GM12878 (cell line): ENCODE measurements around the gene STPG1. TPM values are rescaled to one million over a fixed set of nuclear protein-coding genes. Genes with fewer than 3 reads are reported as not detected.

ENCODE experiments used
- ATAC-seq: fragments of 200-7000 bp; cut with Tn5 transposase; 3 replicates; pipeline ENCODE4 v1.9.1; 2020; ENCODE audit warnings: mild to moderate bottlenecking, moderate library complexity
- BruUV-seq: library from RNA; stranded (reverse); fragments of 400-500 nt; replicated peaks from 2 replicates; lab custom pipeline; 2021; lab: Mats Ljungman, UMichigan
- CTCF ChIA-PET: fragments of 300-600 bp; sonication (Branson Sonifier 250); formaldehyde crosslinking; extraction: SDS; loops from one replicate; lab custom pipeline; 2021; ENCODE audit warnings: inconsistent platforms; lab: Yijun Ruan, JAX
- POLR2A ChIA-PET: fragments of 350-600 bp; formaldehyde crosslinking; extraction: SDS; loops from one replicate; lab custom pipeline; 2021; ENCODE audit warnings: inconsistent platforms; lab: Charles Lee
- RAD21 ChIA-PET: fragments of 300-600 bp; sonication (Branson Sonifier 250); formaldehyde crosslinking; loops from one replicate; lab custom pipeline; 2023; ENCODE audit warnings: antibody characterized with exemption; ENCODE audit not compliant: unreplicated experiment; lab: Charles Lee
- SMC1A ChIA-PET: fragments of 300-600 bp; sonication (Branson Sonifier 250); formaldehyde crosslinking; loops from one replicate; lab custom pipeline; 2023; ENCODE audit not compliant: unreplicated experiment, uncharacterized antibody; lab: Charles Lee
- DNase-seq: peaks from one replicate; pipeline ENCODE4 v3.0.0-alpha.2; 2011; ENCODE audit warnings: low read depth, low spot score
- FAIRE-seq: peaks from 3 replicates; lab custom pipeline; 2011; peaks lifted over from hg19 to GRCh38; lab: Jason Lieb, UNC
- H2AFZ ChIP-seq: 2 replicates; pipeline ENCODE4 v1.6.0; 2011; ENCODE audit warnings: low read depth, low read length, control low read depth; ENCODE audit not compliant: control insufficient read depth
- H3K27ac ChIP-seq: 2 replicates; pipeline ENCODE4 v1.5.1; 2011; ENCODE audit warnings: control low read depth; ENCODE audit not compliant: control insufficient read depth, insufficient read depth
- H3K27me3 ChIP-seq, 2 experiments: replicated peaks in 1 of 2; 2 replicates each; pipeline versions ENCODE4 v1.6.0 to v1.6.1; 2011; ENCODE audit warnings: low read length in 1 of 2; ENCODE audit not compliant: control insufficient read depth in 2 of 2, insufficient read depth in 2 of 2
- H3K36me3 ChIP-seq, 2 experiments: 2 replicates each; pipeline ENCODE4 v1.5.1; 2011; ENCODE audit warnings: low read length in 1 of 2; ENCODE audit not compliant: control insufficient read depth in 2 of 2, insufficient read depth in 2 of 2
- H3K4me1 ChIP-seq: 2 replicates; pipeline ENCODE4 v1.6.1; 2011; ENCODE audit warnings: mild to moderate bottlenecking, low read length, moderate library complexity, mixed read lengths; ENCODE audit not compliant: control insufficient read depth, insufficient read depth
- H3K4me2 ChIP-seq: 2 replicates; pipeline ENCODE4 v1.6.0; 2011; ENCODE audit warnings: control low read depth; ENCODE audit not compliant: control insufficient read depth, insufficient read depth
- H3K4me3 ChIP-seq: fragments of 200-600 bp; sonication (generic); 2 replicates; pipeline ENCODE4 v1.5.1; 2016
- H3K79me2 ChIP-seq: 2 replicates; pipeline ENCODE4 v1.6.0; 2011; ENCODE audit warnings: low read length; ENCODE audit not compliant: control insufficient read depth, insufficient read depth
- H3K9ac ChIP-seq: 2 replicates; pipeline ENCODE4 v1.8.0; 2011; ENCODE audit warnings: low read length, control low read depth, mixed read lengths; ENCODE audit not compliant: control insufficient read depth, insufficient read depth
- H3K9me3 ChIP-seq: replicated peaks from 3 replicates; pipeline ENCODE4 v1.5.1; 2011; ENCODE audit warnings: mild to moderate bottlenecking, low read length; ENCODE audit not compliant: control insufficient read depth, insufficient read depth
- H4K20me1 ChIP-seq: 2 replicates; pipeline ENCODE4 v1.6.0; 2011; ENCODE audit not compliant: control insufficient read depth, insufficient read depth
- EP300 ChIP-seq, 2 experiments: fragments of 150-350 bp in 1 of 2; IDR thresholded peaks; 2 replicates each; pipeline ENCODE4 v1.6.1; 2011 to 2012; ENCODE audit warnings: low read depth in 2 of 2, low read length in 2 of 2, borderline replicate concordance in 1 of 2, improper control_type of control experiment in 1 of 2, inconsistent platforms in 1 of 2; ENCODE audit not compliant: control insufficient read depth in 1 of 2
- HDAC2 ChIP-seq: fragments of 200-600 bp; sonication (generic); IDR thresholded peaks from 2 replicates; pipeline ENCODE4 v1.6.1; 2017
- HDAC6 ChIP-seq: fragments of 200-600 bp; sonication (generic); IDR thresholded peaks from one replicate; pipeline ENCODE4 v1.8.0; 2017; ENCODE audit warnings: antibody characterized with exemption; ENCODE audit not compliant: unreplicated experiment
- KDM1A ChIP-seq: fragments of 200-600 bp; sonication (generic); IDR thresholded peaks from 2 replicates; pipeline ENCODE4 v1.6.1; 2016; ENCODE audit warnings: borderline replicate concordance
- MTA3 ChIP-seq: IDR thresholded peaks from 2 replicates; pipeline ENCODE4 v1.6.1; 2012; ENCODE audit warnings: low read length, inconsistent platforms, borderline replicate concordance
- NR2C2 ChIP-seq: IDR thresholded peaks from 2 replicates; pipeline ENCODE4 v1.6.1; 2011; ENCODE audit warnings: borderline replicate concordance, low read depth; ENCODE audit not compliant: control insufficient read depth, insufficient read length
- TCF7 ChIP-seq: IDR thresholded peaks from 2 replicates; pipeline ENCODE4 v1.6.1; 2014; ENCODE audit warnings: antibody characterized with exemption, borderline replicate concordance
- ZSCAN29 ChIP-seq: fragments of 450-650 bp; IDR thresholded peaks from 2 replicates; pipeline ENCODE4 v1.6.1; 2017; ENCODE audit warnings: mild to moderate bottlenecking, moderate library complexity
- WGBS: methylation state at CpG from one replicate; pipeline ENCODE4 v1.1.6; 2016; ENCODE audit warnings: low lambda C conversion rate; ENCODE audit not compliant: insufficient replicate concordance, insufficient coverage; ENCODE audit errors: missing lambda C conversion rate; 5-methylcytosine and 5-hydroxymethylcytosine counted together
- in situ Hi-C: fragments of 300-500 bp; cut with MboI; formaldehyde crosslinking; loops from 9 replicates; pipeline ENCODE4 v1.14.3; 2018; ENCODE audit warnings: mixed read lengths
- intact Hi-C: fragments of 100-400 bp; cut with micrococcal nuclease; formaldehyde crosslinking; loops from one replicate; pipeline ENCODE4 v1.14.2; 2022; ENCODE audit not compliant: unreplicated experiment
- polyA plus RNA-seq, 11 experiments: library from polyadenylated mRNA; depleted of rRNA in 4 of 11; unstranded in 6 of 11; stranded (reverse) in 5 of 11; fragments of >200 nt; fragmentation: Nextera tagmentation in 4 of 11; fragmentation: Illumina TruSeq in 1 of 11; extraction: Ambion mirVana in 4 of 11; extraction: Trizol in 1 of 11; gene quantifications; 1 replicate in 1 of 11; 2 replicates in 10 of 11; pipeline versions ENCODE4 v1.2.1 to v1.2.3, GENCODE V29; 2011 to 2016; ENCODE audit warnings: inconsistent platforms in 2 of 11, missing spikeins in 2 of 11, low read depth in 1 of 11
- total RNA-seq, 4 experiments: library from RNA; depleted of rRNA in 3 of 4; stranded (reverse); fragments of >200 nt in 3 of 4; fragmentation: Illumina TruSeq in 1 of 4; extraction: Trizol in 1 of 4; gene quantifications; 2 replicates each; pipeline versions ENCODE4 v1.2.1 to v1.2.3, GENCODE V29; 2013 to 2021
- TF ChIP-seq, protein P1 (sequence below): fragments of 450-650 bp; formaldehyde crosslinking; IDR thresholded peaks from 2 replicates; pipeline ENCODE4 v1.4.0; 2020; ENCODE audit warnings: mild to moderate bottlenecking, moderate library complexity

The STPG1 gene
- total and polyA plus RNA-seq, 10 of the 15 experiments (the other 5 are each of a cell fraction or from before 2014, with no cell fraction given), result 0.22 to 2.6 (median 0.73) TPM

DNA sequence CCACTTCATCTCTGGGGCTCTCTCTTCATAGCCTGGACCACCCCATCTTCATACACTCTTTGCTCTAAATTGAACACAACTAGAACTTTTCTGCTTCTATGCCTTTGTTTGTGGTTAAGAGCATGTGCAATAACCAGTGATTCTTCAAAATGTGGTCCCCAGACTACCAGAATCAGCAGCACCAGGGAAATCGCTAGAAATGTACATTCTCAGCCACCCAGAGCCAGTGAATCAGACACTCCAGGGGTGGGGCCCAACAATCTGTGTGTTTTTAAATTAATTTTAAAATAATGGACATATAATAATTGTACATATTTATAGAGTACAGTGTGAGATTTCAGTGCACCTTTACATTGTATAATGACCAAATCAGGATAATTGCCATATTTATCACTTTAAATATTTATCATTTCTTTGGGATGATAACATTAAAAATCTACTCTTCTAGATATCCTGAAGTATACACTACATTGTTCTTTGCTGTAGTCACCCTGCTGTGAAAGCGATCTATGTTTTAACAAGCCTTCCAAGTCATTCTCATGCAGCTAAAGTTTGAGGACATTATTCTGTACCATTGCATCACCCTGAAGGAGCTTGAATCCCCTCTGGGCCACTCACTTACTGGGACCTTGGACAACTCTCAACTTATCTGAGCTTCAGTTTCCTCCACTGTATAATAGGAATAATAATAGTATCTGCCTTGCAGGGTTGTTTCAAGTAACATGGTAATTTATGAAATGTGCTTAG, 83.6 kb downstream of the STPG1 start:
- TF ChIP-seq ZSCAN29 (no peak), KDM1A (no peak), TCF7 (no peak), MTA3 (no peak), HDAC6 (no peak), EP300 (IDR thresholded peaks at IDR 0.05; ENCODE audit: borderline replicate concordance in 1 of 2, control insufficient read depth in 1 of 2, low read depth in 2 of 2, low read length in 2 of 2) (no peak), NR2C2 (no peak), HDAC2 (no peak)
- TF ChIP-seq, protein P1, sequence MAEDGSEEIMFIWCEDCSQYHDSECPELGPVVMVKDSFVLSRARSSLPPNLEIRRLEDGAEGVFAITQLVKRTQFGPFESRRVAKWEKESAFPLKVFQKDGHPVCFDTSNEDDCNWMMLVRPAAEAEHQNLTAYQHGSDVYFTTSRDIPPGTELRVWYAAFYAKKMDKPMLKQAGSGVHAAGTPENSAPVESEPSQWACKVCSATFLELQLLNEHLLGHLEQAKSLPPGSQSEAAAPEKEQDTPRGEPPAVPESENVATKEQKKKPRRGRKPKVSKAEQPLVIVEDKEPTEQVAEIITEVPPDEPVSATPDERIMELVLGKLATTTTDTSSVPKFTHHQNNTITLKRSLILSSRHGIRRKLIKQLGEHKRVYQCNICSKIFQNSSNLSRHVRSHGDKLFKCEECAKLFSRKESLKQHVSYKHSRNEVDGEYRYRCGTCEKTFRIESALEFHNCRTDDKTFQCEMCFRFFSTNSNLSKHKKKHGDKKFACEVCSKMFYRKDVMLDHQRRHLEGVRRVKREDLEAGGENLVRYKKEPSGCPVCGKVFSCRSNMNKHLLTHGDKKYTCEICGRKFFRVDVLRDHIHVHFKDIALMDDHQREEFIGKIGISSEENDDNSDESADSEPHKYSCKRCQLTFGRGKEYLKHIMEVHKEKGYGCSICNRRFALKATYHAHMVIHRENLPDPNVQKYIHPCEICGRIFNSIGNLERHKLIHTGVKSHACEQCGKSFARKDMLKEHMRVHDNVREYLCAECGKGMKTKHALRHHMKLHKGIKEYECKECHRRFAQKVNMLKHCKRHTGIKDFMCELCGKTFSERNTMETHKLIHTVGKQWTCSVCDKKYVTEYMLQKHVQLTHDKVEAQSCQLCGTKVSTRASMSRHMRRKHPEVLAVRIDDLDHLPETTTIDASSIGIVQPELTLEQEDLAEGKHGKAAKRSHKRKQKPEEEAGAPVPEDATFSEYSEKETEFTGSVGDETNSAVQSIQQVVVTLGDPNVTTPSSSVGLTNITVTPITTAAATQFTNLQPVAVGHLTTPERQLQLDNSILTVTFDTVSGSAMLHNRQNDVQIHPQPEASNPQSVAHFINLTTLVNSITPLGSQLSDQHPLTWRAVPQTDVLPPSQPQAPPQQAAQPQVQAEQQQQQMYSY (CRISPR knock-in tag), result no peak
- DNase-seq (no peak), ATAC-seq (no peak), FAIRE-seq (no peak)
- Histone ChIP-seq H2AFZ (no peak overlapping the region), H3K4me2 (no peak overlapping the region), H3K27me3 (peaks cover 0 to 11% of the 10 kb centered on the region in 2 experiments), H3K9me3 (no peaks in the 10 kb centered on the region; the same call in 2 of the 3 replicates), H3K4me1 (no peaks in the 10 kb centered on the region), H3K4me3 (no peak overlapping the region), H3K36me3 (no peaks in the 10 kb centered on the region), H3K79me2 (no peaks in the 10 kb centered on the region), H3K27ac (no peak overlapping the region), H4K20me1 (no peaks in the 10 kb centered on the region), H3K9ac (no peak overlapping the region)
- WGBS, result 3% methylated on average over 2 of the region's 2 CpGs
- intact Hi-C loops (no loop called here), in situ Hi-C loops (no loop called here)
- CTCF ChIA-PET, result interaction anchor here (0.8 kb wide), 1 partner anchor 80 kb away, joined by 3 read pairs; no protein-coding TSS in a partner anchor
- BruUV-seq, result no TSS peak
- RAD21 ChIA-PET, result no interaction called here
- SMC1A ChIA-PET, result no interaction called here
- POLR2A ChIA-PET, result no interaction called here
